ENCODE measurements around the gene TLCD4. TPM values are rescaled to one million over a fixed set of nuclear protein-coding genes. Genes with fewer than 3 reads are reported as not detected.

Gene TLCD4
- total and polyA plus RNA-seq, 2 of the 8 experiments (the other 6 are each of a cell fraction or from before 2014, with no cell fraction given) = 0.79 to 4.2 TPM

DNA sequence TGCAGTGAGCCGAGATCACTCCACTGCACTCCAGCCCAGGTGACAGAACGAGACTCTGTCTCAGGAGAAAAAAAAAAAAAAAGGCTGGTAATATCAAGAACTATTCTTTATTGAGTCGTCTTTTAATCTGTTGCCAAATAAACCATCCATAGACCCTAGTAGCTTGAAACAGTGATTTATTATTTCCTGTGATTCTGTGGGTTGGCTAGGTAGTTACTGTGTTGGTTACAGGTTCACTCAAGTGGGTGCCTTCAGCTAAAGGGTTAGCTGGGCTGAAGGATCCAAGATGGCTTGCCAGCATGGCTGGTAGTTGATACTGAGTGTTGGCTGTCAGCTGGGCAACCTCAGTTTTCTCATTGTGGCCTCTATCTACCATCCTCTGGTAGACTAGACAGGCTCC is 9.2 kb downstream of the TLCD4 start (continued):
- TF ChIP-seq POLR2AphosphoS5 (IDR thresholded peaks at IDR 0.05; ENCODE audit: low read depth, low read length) (no peak), POLR2A (IDR thresholded peaks at IDR 0.05; ENCODE audit: control extremely low read depth in 1 of 2, low read depth in 2 of 2, low read length in 2 of 2) (no peak), JUND (IDR thresholded peaks at IDR 0.05; ENCODE audit: low read length) (no peak), GABPA (IDR thresholded peaks at IDR 0.05; ENCODE audit: borderline replicate concordance, insufficient read depth, low read length) (no peak), POU5F1 (IDR thresholded peaks at IDR 0.05; ENCODE audit: low read depth, low read length) (no peak), SIX5 (IDR thresholded peaks at IDR 0.05; ENCODE audit: low read depth, low read length) (no peak), KDM4A (IDR thresholded peaks at IDR 0.05; ENCODE audit: low read depth, low read length, severe bottlenecking) (no peak)
- TF ChIP-seq, protein P1, sequence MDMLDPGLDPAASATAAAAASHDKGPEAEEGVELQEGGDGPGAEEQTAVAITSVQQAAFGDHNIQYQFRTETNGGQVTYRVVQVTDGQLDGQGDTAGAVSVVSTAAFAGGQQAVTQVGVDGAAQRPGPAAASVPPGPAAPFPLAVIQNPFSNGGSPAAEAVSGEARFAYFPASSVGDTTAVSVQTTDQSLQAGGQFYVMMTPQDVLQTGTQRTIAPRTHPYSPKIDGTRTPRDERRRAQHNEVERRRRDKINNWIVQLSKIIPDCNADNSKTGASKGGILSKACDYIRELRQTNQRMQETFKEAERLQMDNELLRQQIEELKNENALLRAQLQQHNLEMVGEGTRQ (IDR thresholded peaks at IDR 0.05; ENCODE audit: low read length) = no peak

All from H1 (cell line).